SK-N-SH treated with all-trans-retinoic acid at 6 μM for 48 hours (cell line): ENCODE measurements around the gene LAMA1.

Experiments used
- ATAC-seq: fragments of 200-7000 bp; cut with Tn5 transposase; 3 replicates; pipeline ENCODE4 v1.9.1; 2020; ENCODE audit warnings: mild to moderate bottlenecking, moderate library complexity
- ARNTL ChIP-seq: fragments of 450-650 bp; formaldehyde crosslinking; IDR thresholded peaks from 2 replicates; pipeline ENCODE4 v1.5.0; 2020; ENCODE audit warnings: low read depth, mild to moderate bottlenecking, moderate library complexity, borderline replicate concordance
- BACH2 ChIP-seq: fragments of 250-450 bp; sonication (Bioruptor Pico); IDR thresholded peaks from 2 replicates; pipeline ENCODE4 v1.9.0; 2021; ENCODE audit warnings: mild to moderate bottlenecking, borderline replicate concordance
- ESRRG ChIP-seq: fragments of 250-450 bp; sonication (Bioruptor Pico); IDR thresholded peaks from 2 replicates; pipeline ENCODE4 v1.6.1; 2021; ENCODE audit warnings: mild to moderate bottlenecking
- GLIS3 ChIP-seq: fragments of 250-450 bp; sonication (Bioruptor Pico); IDR thresholded peaks from 2 replicates; pipeline ENCODE4 v1.5.0; 2020; ENCODE audit warnings: mild to moderate bottlenecking, moderate library complexity
- OSR1 ChIP-seq: fragments of 250-450 bp; sonication (Bioruptor Pico); IDR thresholded peaks from 2 replicates; pipeline ENCODE4 v1.8.0; 2022; ENCODE audit warnings: moderate library complexity, mild to moderate bottlenecking, inconsistent platforms
- PPARA ChIP-seq: fragments of 250-450 bp; sonication (Bioruptor Pico); IDR thresholded peaks from 2 replicates; pipeline ENCODE4 v1.5.0; 2020; ENCODE audit warnings: mild to moderate bottlenecking, borderline replicate concordance
- RARB ChIP-seq: fragments of 250-450 bp; sonication (Bioruptor Pico); IDR thresholded peaks from 2 replicates; pipeline ENCODE4 v1.8.0; 2021; ENCODE audit warnings: mild to moderate bottlenecking, moderate library complexity
- SNAI2 ChIP-seq: fragments of 250-450 bp; sonication (Bioruptor Pico); IDR thresholded peaks from 2 replicates; pipeline ENCODE4 v1.5.0; 2020; ENCODE audit warnings: mild to moderate bottlenecking, moderate library complexity
- TCF4 ChIP-seq: fragments of 250-450 bp; sonication (Bioruptor Pico); IDR thresholded peaks from 2 replicates; pipeline ENCODE4 v1.8.0; 2021; ENCODE audit warnings: mild to moderate bottlenecking, moderate library complexity, borderline replicate concordance
- TOX ChIP-seq: fragments of 250-450 bp; sonication (Bioruptor Pico); IDR thresholded peaks from 2 replicates; pipeline ENCODE4 v1.8.0; 2021; ENCODE audit warnings: mild to moderate bottlenecking, moderate library complexity, borderline replicate concordance
- ZC3H10 ChIP-seq: fragments of 250-450 bp; sonication (Bioruptor Pico); IDR thresholded peaks from 2 replicates; pipeline ENCODE4 v1.5.1; 2021; ENCODE audit warnings: mild to moderate bottlenecking, moderate library complexity
- ZFP3 ChIP-seq: fragments of 250-450 bp; sonication (Bioruptor Pico); IDR thresholded peaks from 2 replicates; pipeline ENCODE4 v1.5.0; 2020; ENCODE audit warnings: mild to moderate bottlenecking, moderate library complexity
- ZFP30 ChIP-seq: fragments of 450-650 bp; formaldehyde crosslinking; IDR thresholded peaks from 2 replicates; pipeline ENCODE4 v1.5.0; 2022; ENCODE audit warnings: mild to moderate bottlenecking, moderate library complexity
- ZNF565 ChIP-seq: fragments of 450-650 bp; formaldehyde crosslinking; conservative IDR thresholded peaks from 2 replicates; pipeline ENCODE4 v1.5.0; 2020; ENCODE audit warnings: low read depth, mild to moderate bottlenecking, moderate library complexity
- TF ChIP-seq, protein P1 (sequence below): fragments of 250-450 bp; sonication (Bioruptor Pico); IDR thresholded peaks from 2 replicates; pipeline ENCODE4 v1.5.0; 2020; ENCODE audit warnings: mild to moderate bottlenecking, moderate library complexity
- TF ChIP-seq, protein P2 (sequence below): fragments of 250-450 bp; sonication (Bioruptor Pico); IDR thresholded peaks from 2 replicates; pipeline ENCODE4 v1.5.1; 2020; ENCODE audit warnings: low read depth, mild to moderate bottlenecking, moderate library complexity
- TF ChIP-seq, protein P3 (sequence below): fragments of 250-450 bp; sonication (Bioruptor Pico); IDR thresholded peaks from 2 replicates; pipeline ENCODE4 v1.5.1; 2021; ENCODE audit warnings: mild to moderate bottlenecking, moderate library complexity
- TF ChIP-seq, protein P4 (sequence below): fragments of 250-450 bp; sonication (Bioruptor Pico); IDR thresholded peaks from 2 replicates; pipeline ENCODE4 v1.8.0; 2020; ENCODE audit warnings: mild to moderate bottlenecking, moderate library complexity, borderline replicate concordance

Gene LAMA1

DNA sequence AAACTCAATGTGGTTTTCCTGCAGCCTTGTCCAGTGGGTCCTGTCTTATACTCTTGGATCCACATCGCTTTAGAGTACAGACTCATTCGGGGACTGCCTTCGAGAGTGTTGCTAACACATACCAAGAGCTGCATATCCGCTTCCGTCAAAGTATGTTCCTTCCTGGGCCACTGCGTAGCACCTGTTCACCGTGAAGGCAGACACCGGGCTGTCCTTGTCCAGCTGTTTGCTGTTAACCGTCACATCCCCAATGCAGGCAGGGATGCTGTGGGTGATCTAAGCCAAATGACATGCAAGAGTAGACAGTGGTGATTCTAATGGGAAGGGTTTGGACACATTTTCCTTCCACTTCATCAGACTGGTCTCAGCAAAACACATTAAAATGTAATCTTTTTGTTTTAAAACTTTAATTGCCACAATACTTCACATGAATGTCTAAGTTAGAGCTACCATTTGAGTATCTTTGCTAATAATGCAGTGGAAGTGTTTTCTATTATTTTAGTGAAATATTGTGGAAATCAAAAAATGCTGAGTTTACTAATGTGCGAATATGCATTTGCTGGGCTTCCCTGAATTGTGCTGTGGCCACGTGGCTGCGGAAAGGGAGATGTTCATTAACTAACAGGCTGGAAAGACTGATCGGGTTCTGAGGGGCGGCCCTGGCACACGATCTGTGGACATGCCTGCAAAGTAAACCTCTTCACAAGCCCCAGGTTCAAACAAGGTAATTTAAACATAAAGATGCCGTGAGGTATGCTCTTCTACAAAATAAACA, 169.1 kb downstream of the LAMA1 start:
- TF ChIP-seq PPARA (CRISPR knock-in tag), result no peak
- TF ChIP-seq ARNTL (CRISPR knock-in tag), result no peak
- TF ChIP-seq, protein P1, sequence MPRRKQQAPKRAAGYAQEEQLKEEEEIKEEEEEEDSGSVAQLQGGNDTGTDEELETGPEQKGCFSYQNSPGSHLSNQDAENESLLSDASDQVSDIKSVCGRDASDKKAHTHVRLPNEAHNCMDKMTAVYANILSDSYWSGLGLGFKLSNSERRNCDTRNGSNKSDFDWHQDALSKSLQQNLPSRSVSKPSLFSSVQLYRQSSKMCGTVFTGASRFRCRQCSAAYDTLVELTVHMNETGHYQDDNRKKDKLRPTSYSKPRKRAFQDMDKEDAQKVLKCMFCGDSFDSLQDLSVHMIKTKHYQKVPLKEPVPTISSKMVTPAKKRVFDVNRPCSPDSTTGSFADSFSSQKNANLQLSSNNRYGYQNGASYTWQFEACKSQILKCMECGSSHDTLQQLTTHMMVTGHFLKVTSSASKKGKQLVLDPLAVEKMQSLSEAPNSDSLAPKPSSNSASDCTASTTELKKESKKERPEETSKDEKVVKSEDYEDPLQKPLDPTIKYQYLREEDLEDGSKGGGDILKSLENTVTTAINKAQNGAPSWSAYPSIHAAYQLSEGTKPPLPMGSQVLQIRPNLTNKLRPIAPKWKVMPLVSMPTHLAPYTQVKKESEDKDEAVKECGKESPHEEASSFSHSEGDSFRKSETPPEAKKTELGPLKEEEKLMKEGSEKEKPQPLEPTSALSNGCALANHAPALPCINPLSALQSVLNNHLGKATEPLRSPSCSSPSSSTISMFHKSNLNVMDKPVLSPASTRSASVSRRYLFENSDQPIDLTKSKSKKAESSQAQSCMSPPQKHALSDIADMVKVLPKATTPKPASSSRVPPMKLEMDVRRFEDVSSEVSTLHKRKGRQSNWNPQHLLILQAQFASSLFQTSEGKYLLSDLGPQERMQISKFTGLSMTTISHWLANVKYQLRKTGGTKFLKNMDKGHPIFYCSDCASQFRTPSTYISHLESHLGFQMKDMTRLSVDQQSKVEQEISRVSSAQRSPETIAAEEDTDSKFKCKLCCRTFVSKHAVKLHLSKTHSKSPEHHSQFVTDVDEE (CRISPR knock-in tag), result no peak
- TF ChIP-seq SNAI2 (CRISPR knock-in tag), result no peak
- TF ChIP-seq, protein P2, sequence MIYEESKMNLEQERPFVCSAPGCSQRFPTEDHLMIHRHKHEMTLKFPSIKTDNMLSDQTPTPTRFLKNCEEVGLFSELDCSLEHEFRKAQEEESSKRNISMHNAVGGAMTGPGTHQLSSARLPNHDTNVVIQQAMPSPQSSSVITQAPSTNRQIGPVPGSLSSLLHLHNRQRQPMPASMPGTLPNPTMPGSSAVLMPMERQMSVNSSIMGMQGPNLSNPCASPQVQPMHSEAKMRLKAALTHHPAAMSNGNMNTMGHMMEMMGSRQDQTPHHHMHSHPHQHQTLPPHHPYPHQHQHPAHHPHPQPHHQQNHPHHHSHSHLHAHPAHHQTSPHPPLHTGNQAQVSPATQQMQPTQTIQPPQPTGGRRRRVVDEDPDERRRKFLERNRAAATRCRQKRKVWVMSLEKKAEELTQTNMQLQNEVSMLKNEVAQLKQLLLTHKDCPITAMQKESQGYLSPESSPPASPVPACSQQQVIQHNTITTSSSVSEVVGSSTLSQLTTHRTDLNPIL, result no peak
- no peak for TF ChIP-seq RARB (CRISPR knock-in tag)
- no peak for TF ChIP-seq ZC3H10 (CRISPR knock-in tag)
- no peak for ATAC-seq

DNA sequence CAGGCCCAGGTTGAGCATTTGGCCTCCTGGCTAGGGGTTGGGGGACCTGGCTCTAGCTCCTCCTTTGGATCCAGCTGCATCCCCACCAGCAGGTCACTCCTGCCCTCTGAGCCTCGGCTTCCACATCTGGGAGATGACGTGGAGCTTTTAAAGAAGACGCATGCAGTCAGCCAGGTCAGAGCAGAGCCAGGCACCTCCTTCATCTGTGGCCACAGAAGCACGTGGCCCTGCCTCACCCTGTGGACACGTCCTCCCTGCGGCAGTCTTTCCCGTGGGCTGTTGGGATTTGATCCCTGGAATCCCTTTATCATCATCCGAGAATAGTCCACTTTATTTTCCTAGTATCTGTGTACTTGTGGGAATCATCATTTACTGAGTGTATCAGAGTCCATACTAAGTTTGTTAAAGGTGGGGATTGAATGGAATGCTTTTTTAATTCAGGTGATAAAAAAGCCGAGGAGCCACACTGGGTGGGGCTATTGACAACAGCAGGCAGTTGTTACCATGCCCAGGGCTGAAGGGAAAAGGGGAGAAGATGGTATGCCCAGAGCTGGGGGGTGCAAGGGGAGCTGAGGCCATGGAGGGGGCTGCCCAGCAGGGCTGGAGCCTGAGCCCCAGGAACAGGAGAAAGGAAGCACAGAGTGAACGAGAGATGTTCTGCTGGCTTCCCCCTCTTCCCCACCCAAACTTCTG, 170.1 kb downstream of the LAMA1 start:
- ATAC-seq, result no peak

DNA sequence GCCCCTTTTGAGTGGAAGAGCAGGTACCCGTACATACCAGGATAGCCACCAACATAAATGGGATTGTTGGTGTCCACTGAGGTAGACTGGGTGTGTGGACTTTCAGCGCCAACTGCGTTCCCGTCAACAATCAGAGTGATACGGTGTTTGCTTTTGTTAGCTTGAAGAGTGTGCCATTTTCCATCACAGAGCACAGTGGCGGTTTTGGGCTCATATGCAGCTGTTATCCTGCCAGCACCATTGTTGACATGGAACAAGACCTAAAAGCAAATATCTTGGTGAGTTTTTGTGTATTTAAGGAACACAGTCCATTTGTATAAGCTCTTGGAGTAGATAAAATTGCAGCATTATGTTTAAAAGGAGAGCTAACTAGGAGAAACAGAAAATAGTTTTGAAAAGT, 174.5 kb downstream of the LAMA1 start:
- no peak for ATAC-seq
- TF ChIP-seq, protein P2, result no peak
- TF ChIP-seq ARNTL (CRISPR knock-in tag) (no peak), OSR1 (CRISPR knock-in tag) (no peak), GLIS3 (CRISPR knock-in tag) (no peak), ZNF565 (CRISPR knock-in tag) (no peak), TOX (CRISPR knock-in tag) (no peak), RARB (CRISPR knock-in tag) (no peak), PPARA (CRISPR knock-in tag) (no peak), ESRRG (CRISPR knock-in tag) (no peak)
- TF ChIP-seq, protein P1 (CRISPR knock-in tag), result no peak

More for the DNA sequence above, 170.1 kb downstream of the LAMA1 start:
- no peak for TF ChIP-seq ZFP30 (CRISPR knock-in tag)
- no peak for TF ChIP-seq BACH2 (CRISPR knock-in tag)
- TF ChIP-seq OSR1 (CRISPR knock-in tag), result no peak
- TF ChIP-seq, protein P1 (CRISPR knock-in tag), result no peak
- no peak for TF ChIP-seq ZFP3 (CRISPR knock-in tag)
- TF ChIP-seq SNAI2 (CRISPR knock-in tag), result no peak
- TF ChIP-seq ESRRG (CRISPR knock-in tag), result no peak
- no peak for TF ChIP-seq ARNTL (CRISPR knock-in tag)
- no peak for TF ChIP-seq ZC3H10 (CRISPR knock-in tag)
- TF ChIP-seq, protein P3, sequence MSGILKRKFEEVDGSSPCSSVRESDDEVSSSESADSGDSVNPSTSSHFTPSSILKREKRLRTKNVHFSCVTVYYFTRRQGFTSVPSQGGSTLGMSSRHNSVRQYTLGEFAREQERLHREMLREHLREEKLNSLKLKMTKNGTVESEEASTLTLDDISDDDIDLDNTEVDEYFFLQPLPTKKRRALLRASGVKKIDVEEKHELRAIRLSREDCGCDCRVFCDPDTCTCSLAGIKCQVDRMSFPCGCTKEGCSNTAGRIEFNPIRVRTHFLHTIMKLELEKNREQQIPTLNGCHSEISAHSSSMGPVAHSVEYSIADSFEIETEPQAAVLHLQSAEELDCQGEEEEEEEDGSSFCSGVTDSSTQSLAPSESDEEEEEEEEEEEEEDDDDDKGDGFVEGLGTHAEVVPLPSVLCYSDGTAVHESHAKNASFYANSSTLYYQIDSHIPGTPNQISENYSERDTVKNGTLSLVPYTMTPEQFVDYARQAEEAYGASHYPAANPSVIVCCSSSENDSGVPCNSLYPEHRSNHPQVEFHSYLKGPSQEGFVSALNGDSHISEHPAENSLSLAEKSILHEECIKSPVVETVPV, result no peak
- TF ChIP-seq, protein P4, sequence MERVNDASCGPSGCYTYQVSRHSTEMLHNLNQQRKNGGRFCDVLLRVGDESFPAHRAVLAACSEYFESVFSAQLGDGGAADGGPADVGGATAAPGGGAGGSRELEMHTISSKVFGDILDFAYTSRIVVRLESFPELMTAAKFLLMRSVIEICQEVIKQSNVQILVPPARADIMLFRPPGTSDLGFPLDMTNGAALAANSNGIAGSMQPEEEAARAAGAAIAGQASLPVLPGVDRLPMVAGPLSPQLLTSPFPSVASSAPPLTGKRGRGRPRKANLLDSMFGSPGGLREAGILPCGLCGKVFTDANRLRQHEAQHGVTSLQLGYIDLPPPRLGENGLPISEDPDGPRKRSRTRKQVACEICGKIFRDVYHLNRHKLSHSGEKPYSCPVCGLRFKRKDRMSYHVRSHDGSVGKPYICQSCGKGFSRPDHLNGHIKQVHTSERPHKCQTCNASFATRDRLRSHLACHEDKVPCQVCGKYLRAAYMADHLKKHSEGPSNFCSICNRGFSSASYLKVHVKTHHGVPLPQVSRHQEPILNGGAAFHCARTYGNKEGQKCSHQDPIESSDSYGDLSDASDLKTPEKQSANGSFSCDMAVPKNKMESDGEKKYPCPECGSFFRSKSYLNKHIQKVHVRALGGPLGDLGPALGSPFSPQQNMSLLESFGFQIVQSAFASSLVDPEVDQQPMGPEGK (CRISPR knock-in tag), result no peak
- TF ChIP-seq TCF4 (CRISPR knock-in tag), result no peak
